Measurements from ENCODE around the gene RNF223.
"Not testable (repeated sequence)": the region's sequence is repeated elsewhere in the genome, so short reads cannot be mapped to it uniquely, and the experiment has no call there.

Gene RNF223

GRCh38 chr1:1045129-1045528, 29.0 kb downstream of the RNF223 start:
- DNase-seq: no peak

DNA sequence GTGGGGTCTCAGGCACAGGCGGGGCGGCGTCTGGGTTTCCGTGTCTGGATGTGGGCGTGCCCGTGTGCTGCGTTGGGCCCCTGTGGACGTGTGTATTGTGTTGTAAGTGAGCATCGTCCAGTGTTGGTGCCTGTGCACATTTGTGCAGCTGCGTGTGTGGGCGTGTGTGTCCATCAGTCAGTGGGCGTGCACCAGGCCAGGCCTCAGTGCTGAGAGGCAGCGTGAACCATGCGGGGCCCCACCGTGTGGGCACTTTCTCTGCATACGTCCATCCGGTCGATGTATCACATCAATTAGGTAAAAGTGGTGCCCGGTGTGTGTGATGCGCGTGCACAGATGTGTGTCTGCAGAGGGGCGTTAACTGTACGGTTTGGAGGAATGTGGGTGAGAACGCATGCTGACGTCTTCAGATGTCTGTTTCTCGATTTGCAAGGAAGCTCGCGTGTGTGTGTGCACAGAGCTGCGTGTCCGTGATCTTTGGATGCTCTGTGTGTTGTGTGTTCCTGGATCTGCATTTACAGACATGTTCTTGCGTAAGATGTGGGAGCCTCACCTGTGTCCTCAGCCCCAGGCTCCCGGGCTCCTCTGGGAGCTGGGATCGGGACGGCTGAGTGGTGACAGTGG, 29.5 kb downstream of the RNF223 start:
- DNase-seq: no peak

DNA sequence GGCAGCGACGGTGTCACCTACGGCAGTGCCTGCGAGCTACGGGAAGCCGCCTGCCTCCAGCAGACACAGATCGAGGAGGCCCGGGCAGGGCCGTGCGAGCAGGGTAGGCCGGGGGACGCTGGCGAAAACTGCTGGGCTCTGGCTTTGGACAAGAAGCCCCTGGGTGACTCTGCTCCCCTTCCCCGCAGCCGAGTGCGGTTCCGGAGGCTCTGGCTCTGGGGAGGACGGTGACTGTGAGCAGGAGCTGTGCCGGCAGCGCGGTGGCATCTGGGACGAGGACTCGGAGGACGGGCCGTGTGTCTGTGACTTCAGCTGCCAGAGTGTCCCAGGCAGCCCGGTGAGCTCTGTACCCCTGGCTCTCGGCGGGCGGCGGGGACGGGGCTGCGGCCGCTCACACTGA, 30.2 kb downstream of the RNF223 start:
- DNase-seq: no peak

GRCh38 chr1:1043411-1043810, 30.7 kb downstream of the RNF223 start:
- DNase-seq: no peak

DNA sequence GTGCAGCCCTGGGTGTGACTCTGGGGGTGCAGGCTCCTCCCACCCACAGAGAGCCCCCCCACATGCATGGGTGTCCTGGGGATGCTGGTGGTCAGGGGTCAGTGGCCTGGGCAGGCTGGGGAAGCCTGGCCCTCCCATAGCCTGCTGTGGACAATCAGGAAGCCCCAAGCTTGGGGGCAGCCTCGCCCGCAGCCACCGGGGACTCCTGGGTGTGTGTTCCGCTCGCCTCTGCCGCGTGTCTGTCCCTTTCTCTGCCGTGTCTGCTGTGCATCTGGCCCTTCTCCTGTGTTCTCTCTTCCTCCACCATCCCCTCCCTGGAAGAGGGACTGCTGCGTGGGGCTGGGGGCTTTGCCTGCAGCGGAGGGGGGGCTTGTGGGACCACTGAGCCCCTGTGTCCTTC, 31.3 kb downstream of the RNF223 start:
- no peak for DNase-seq

DNA sequence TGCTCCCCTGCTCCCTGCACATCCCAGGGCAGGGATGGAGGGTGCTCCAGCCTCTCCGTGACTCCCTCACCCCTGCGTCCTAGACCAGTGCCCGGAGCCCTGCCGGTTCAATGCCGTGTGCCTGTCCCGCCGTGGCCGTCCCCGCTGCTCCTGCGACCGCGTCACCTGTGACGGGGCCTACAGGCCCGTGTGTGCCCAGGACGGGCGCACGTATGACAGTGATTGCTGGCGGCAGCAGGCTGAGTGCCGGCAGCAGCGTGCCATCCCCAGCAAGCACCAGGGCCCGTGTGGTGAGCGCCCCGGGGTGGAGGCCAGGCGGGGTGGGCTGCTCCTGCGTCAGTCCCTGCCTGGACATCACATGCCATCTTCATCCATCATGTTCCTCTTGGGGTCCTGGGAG, 32.2 kb downstream of the RNF223 start:
- DNase-seq: no peak

DNA sequence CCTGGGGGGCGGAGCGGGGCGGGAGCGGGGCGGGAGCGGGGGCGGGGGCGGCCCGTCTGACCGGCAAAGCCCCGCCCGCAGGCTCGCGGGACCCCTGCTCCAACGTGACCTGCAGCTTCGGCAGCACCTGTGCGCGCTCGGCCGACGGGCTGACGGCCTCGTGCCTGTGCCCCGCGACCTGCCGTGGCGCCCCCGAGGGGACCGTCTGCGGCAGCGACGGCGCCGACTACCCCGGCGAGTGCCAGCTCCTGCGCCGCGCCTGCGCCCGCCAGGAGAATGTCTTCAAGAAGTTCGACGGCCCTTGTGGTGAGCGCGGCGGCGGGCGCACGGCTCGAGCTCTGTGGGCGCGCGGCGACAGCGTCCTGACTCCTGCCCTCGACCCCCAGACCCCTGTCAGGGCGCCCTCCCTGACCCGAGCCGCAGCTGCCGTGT, 33.0 kb downstream of the RNF223 start:
- DNase-seq: no peak

DNA sequence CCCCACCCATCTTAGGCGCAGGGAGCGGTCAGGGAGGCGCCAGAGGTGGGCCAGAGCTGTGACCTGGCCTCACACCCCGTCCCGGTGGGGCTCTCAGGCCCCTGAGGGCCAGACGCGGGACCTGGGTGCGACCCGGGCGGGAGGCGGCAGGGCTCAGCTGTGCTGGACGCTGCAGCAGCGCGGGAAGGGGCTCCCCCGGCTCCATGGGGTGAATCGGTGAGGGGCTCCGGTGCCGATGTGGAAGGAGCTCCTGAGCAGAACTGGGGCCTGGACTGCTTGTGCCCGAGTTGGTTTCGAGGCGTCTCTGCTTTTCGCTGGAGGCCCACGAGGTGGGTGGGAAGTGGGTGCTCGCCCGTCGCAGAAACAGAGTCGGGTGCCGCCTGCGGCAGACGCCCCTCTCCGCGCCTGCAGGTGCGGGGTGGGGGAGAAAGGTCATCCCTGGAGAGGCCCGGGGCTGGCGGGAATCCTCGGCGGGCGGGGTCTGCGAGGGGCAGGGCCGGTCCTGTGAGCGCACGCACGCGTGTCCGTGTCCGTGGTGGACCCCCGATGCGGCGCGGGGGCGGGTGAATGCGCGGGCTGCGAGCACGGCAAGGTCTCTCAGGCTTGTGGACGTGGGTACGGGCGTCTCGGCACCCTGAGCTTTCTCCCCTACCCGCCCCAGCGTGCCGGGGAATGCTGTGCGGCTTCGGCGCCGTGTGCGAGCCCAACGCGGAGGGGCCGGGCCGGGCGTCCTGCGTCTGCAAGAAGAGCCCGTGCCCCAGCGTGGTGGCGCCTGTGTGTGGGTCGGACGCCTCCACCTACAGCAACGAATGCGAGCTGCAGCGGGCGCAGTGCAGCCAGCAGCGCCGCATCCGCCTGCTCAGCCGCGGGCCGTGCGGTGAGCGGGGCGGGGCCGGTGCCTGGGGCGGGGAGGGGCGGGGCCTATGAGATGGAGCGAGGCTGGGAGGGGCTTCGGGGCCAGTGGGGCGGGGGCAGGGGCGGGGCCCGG, 33.8 kb downstream of the RNF223 start:
- peak; percentile 61 to 88 (median 76) for DNase-seq

GRCh38 chr1:1039145-1039910, 34.8 kb downstream of the RNF223 start:
- DNase-seq: peak; percentile 52 to 72 (median 66)

DNA sequence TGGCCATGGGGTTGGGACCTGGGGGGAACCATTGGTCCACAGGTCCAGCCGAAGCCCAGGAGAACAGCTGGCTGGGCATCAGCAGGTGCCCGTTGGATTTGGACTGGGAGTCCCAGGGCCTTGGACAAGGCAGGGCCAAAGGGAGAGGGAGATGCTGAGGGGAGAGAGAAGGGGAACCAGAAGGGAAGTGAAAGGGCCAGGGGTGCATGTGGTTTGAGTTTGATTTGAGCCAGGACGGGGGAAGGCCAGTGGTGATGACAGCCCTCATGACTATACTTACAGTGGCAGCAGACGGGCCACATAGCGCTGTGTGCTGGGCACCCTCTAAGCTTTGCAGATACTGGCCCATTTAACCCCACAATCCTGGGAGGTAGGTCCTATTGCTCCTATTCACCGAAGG, 35.4 kb downstream of the RNF223 start:
- DNase-seq: peak; percentile 80 to 90 (median 84)

DNA sequence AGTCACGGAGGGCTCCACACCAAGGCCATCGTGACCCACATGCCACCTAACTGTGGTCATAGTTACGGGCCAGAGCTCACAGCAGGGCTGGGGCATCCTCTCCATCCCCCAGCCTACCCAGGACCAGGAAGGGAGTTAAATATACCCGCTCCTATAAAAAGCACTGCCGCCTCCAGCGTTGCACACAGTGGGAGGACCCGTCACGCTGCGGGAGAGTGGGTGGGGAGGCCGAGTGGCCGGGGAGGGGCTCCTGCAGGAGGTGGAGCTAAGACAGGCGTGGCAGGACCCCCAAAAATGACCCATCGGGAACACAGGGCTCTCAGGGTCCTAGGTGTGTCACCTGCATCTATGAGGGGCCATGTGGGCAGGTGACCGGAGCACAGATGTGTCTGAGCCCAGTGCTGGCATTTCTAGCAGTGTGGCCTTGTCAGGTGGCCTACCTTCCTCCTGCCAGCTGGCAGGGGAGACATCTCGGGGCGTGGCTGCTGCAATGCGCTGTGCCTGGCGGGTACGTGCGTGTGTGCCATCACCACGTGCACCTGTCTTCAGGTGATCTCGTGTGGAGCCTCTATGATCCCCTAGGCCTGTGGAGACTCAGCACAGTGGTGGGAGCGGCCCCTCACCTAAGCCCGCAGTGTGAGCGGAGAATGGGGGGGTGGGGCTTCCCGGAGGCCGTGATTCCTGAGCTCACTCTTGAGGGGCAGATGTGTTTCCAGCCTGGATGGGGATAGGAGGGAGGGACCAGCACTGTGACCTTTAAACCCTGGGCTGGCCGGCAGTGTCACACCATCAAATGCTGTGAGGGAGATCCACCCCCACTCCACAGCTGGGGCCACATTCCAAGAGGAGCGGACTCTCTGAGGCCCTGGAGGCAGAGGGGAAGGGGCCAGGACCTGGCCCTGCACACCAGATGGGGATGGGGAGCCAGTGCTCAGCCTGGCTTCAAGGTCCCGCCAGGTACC, 36.5 kb downstream of the RNF223 start:
- peak in 1 of 4 experiments; percentile 30 for DNase-seq

GRCh38 chr1:1035291-1035943, 38.7 kb downstream of the RNF223 start:
- DNase-seq: peak in 1 of 4 experiments; percentile 24

DNA sequence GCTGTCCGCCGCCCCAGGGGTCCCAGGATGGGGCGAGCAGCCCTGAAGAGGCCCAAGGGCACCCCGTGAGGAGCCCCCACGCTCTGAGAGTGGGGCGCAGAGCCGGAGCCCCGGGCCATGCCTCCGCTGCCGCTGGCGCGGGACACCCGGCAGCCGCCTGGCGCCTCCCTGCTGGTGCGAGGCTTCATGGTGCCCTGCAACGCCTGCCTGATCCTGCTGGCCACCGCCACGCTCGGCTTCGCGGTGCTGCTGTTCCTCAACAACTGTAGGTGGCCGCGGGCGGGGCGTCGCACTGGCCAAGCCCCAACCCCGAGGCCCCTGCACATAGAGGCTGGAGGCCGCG, 39.7 kb downstream of the RNF223 start:
- DNase-seq: peak in 1 of 4 experiments; percentile 50

GRCh38 chr1:1033731-1034438, 40.2 kb downstream of the RNF223 start:
- DNase-seq: peak in 1 of 4 experiments; percentile 33

DNA sequence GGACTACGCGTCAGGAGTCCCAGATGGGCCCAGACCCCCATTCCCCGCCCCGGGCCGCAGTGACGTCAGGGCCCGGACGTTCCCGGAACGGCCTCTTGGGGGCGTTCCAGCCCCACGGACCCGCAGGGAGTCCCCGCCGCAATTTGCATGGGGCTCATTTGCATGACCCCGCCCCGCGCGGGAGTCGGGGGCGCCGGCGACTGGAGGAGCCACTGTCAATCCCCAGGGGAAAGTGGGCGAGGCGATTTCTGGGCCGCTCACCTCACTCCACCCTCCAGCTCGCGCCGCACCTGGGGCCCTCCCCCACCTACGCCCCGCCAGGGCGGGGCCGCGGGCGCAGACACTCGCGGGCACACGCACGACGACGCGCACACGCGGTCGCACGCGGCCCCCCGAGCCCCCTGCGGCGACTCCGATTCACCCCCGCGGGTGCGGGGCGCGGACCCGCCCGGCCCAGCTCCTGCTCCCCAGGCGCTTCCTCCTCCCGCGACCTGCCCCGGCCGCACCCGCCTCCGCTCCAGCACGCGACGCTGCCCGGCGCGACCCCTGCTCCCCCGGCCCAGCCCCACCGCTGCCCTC, 41.0 kb downstream of the RNF223 start:
- DNase-seq: peak; percentile 68 to 89 (median 74)

DNA sequence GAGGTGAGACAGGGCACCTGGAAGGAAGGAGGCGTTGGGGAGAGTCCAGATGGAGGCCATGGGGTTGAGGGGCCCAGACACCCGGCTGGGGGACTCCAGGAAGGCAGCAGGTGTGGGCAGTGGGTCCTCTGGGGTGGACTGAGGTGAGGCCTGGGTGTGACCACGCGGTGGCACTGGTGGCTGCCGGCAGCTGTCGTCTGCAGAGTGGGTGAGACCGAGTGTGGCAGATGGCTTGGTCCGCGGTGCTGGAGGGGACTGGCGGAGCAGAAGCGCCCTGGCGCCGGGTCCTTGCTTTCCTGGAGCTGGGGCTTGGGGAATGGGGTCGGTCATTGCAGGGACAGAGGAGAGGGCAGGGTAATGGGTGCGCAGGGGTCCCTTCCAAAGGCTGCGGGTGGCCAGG, 41.7 kb downstream of the RNF223 start:
- DNase-seq: peak in 1 of 4 experiments; percentile 37

DNA sequence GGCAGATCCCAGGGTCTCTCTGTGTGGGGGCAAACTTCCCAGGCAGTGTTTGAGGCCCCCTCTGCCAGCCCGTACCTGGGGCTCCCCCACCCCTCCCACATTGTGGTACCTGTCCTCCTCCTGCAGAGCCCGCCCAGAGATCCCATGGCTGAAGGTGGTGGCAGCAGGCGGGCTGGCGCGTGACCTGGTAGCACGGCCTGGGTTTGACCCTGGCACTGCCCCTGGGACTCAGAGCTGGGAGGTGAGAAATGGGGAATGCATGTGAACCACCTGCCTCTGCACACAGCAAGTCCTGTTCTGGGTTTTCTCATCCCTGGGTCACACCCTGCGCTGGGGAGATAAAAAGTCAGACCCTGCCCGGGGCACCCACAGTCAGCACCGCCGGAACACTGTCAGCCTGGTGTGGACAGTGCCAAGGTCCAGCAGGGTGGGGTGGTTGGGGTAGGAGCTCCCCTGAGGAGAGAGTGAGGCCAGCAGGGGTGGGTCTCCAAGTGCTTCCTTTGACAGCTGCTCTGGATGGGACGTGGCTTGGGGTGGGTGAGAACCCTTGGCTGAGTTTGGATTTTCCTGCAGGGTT, 42.4 kb downstream of the RNF223 start:
- DNase-seq: no peak

GRCh38 chr1:1030867-1031658, 43.0 kb downstream of the RNF223 start:
- DNase-seq: not testable (repeated sequence)

DNA sequence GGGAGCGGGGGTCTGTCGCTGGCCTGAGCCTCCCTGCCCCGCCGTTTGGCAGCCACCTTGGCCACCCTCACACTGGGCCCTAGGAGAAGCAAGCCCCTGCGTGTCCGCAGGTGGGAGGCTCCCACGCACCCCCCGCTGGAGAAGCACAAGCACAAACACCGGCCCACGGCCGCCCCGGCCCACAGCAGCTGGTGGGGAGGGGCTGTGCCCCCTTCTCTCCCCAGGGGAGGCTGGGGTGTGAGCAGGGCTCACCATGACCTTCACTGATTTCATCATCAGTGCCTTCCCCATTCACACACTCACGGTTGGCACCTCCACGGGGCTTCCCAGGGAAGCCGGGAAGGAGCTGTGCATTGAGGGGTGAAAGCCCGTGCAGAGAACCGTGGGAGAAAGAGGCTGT, 46.3 kb downstream of the RNF223 start:
- DNase-seq: no peak

Measured in suppressor macrophage (primary cell).